ENCODE measurements around the gene ODAD3. TPM values are rescaled to one million over a fixed set of nuclear protein-coding genes. Genes with fewer than 3 reads are reported as not detected.
"Not testable (repeated sequence)": the region's sequence is repeated elsewhere in the genome, so short reads cannot be mapped to it uniquely, and the experiment has no call there.

ODAD3 gene
- total RNA-seq, 2 experiments from 2014 or later = not detected

DNA sequence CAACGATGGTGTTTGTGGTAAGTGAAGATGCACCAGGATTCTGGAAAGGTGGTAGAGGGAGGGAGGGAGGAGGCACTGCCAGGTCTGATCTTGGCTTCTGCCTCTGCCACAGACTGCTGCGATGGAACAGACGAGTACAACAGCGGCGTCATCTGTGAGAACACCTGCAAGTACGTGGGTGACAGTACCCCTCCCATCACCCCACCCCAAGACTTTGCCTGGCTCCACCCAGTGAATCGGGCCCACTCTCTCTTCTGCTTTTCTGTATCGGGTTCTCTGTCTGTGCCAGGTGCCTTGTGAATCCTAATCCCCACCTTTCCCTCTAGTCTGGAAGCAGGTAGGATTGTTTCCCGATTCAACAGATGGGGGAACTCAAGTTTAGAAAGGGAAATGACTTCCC, 3.0 kb upstream of the ODAD3 start:
- no peaks in the 10 kb centered on the region for H3K9me3 Mint-ChIP-seq
- Histone ChIP-seq H3K27ac (ENCODE audit: low read depth in 1 of 2, low read length in 2 of 2) (no peak overlapping the region), H3K36me3 (ENCODE audit: insufficient read depth, low read length) (peaks cover 47% of the 10 kb centered on the region), H3K4me1 (ENCODE audit: insufficient read depth, low read length) (peaks cover 26% of the 10 kb centered on the region), H3K4me3 (ENCODE audit: low read length) (no peak overlapping the region), H3K9me3 (ENCODE audit: control insufficient read depth in 1 of 2, insufficient read depth in 1 of 2, low read length in 2 of 2) (no peaks in the 10 kb centered on the region), H3K27me3 (ENCODE audit: control insufficient read depth in 1 of 2, insufficient read depth in 2 of 2, low read length in 2 of 2) (no peaks in the 10 kb centered on the region)
- no peak for DNase-seq
- no peaks in the 10 kb centered on the region for H3K27me3 Mint-ChIP-seq
- peak overlapping the region; percentile 80 for H3K4me3 Mint-ChIP-seq
- intact Hi-C loops (cut with DNase I, micrococcal nuclease) = loop anchor here (5.0 to 10.0 kb wide), 3 partner anchors 44 to 147 kb away; partner anchors contain the start of gene ELAVL3 (in 2 of the 2)
- H3K4me1 Mint-ChIP-seq (ENCODE audit: low read depth) = peaks cover 21% of the 10 kb centered on the region
- no peak for ATAC-seq (ENCODE audit: poor library complexity)
- TF ChIP-seq, protein P1, sequence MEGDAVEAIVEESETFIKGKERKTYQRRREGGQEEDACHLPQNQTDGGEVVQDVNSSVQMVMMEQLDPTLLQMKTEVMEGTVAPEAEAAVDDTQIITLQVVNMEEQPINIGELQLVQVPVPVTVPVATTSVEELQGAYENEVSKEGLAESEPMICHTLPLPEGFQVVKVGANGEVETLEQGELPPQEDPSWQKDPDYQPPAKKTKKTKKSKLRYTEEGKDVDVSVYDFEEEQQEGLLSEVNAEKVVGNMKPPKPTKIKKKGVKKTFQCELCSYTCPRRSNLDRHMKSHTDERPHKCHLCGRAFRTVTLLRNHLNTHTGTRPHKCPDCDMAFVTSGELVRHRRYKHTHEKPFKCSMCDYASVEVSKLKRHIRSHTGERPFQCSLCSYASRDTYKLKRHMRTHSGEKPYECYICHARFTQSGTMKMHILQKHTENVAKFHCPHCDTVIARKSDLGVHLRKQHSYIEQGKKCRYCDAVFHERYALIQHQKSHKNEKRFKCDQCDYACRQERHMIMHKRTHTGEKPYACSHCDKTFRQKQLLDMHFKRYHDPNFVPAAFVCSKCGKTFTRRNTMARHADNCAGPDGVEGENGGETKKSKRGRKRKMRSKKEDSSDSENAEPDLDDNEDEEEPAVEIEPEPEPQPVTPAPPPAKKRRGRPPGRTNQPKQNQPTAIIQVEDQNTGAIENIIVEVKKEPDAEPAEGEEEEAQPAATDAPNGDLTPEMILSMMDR (IDR thresholded peaks at IDR 0.05) = no peak
- POLR2A ChIA-PET = no interaction called here
- CTCF ChIA-PET = interaction anchor here (3.7 kb wide), 1 partner anchor 57 kb away, joined by 38 read pairs; no protein-coding TSS in a partner anchor
- peaks cover 56% of the 10 kb centered on the region for H3K36me3 Mint-ChIP-seq (ENCODE audit: low read depth)
- H3K27ac Mint-ChIP-seq = no peak overlapping the region

DNA sequence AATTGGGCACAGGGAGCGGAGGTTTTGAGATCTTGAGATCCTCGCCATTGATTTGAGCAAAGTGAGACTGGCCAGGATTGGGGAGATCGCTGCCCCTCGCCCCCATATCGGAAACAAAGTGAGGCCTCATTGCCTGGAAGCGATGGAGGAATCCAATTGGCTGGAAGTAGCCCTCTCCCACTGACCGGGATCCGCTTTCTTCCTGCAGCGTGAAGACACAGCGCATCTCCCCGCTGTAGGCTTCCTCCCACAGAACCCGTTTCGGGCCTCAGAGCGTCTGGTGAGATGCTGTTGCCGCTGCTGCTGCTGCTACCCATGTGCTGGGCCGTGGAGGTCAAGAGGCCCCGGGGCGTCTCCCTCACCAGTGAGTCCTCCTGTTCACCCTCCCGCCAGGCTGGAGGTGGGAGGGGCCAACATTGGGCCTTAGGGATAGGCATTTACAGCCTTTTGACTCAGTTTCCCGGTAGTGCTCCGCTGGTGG, 952 bp upstream of the ODAD3 start:
- CTCF ChIA-PET = interaction anchor here (0.7 to 3.7 kb wide), 12 partner anchors 9 to 142 kb away, joined by 3 to 38 read pairs (median 6); partner anchors contain the start of genes CCDC159, ELOF1, SWSAP1 and TMEM205
- POLR2A ChIA-PET = interaction anchor here (0.6 to 1.7 kb wide), 12 partner anchors 14 to 552 kb away, joined by 3 to 40 read pairs (median 4); partner anchors contain the start of genes CCDC159, ECSIT, ELOF1 and SWSAP1
- peaks cover 21% of the 10 kb centered on the region for H3K4me1 Mint-ChIP-seq (ENCODE audit: low read depth)
- peak in 1 of 14 experiments; percentile 49 for DNase-seq
- no peak for ATAC-seq (ENCODE audit: poor library complexity)
- intact Hi-C loops (cut with DNase I, micrococcal nuclease) = loop anchor here (1.0 to 10.0 kb wide), 8 partner anchors 46 to 149 kb away; partner anchors contain the start of genes CCDC159 (in 2 of the 2), ELAVL3 (in 2 of the 2) and TMEM205 (in 2 of the 2)
- TF ChIP-seq, protein P1 (IDR thresholded peaks at IDR 0.05) = no peak
- no peaks in the 10 kb centered on the region for H3K27me3 Mint-ChIP-seq
- Histone ChIP-seq H3K9me3 (ENCODE audit: control insufficient read depth in 1 of 2, insufficient read depth in 1 of 2, low read length in 2 of 2) (no peaks in the 10 kb centered on the region), H3K4me3 (ENCODE audit: low read length) (peak overlapping the region; percentile 90), H3K36me3 (ENCODE audit: insufficient read depth, low read length) (peaks cover 27% of the 10 kb centered on the region), H3K27ac (ENCODE audit: low read depth in 1 of 2, low read length in 2 of 2) (peak overlapping the region; percentile 39 to 50), H3K27me3 (ENCODE audit: control insufficient read depth in 1 of 2, insufficient read depth in 2 of 2, low read length in 2 of 2) (no peaks in the 10 kb centered on the region), H3K4me1 (ENCODE audit: insufficient read depth, low read length) (peaks cover 26% of the 10 kb centered on the region)
- peaks cover 38% of the 10 kb centered on the region for H3K36me3 Mint-ChIP-seq (ENCODE audit: low read depth)
- H3K4me3 Mint-ChIP-seq = peak overlapping the region; percentile 96
- H3K9me3 Mint-ChIP-seq = no peaks in the 10 kb centered on the region
- H3K27ac Mint-ChIP-seq = peak overlapping the region; percentile 84

DNA sequence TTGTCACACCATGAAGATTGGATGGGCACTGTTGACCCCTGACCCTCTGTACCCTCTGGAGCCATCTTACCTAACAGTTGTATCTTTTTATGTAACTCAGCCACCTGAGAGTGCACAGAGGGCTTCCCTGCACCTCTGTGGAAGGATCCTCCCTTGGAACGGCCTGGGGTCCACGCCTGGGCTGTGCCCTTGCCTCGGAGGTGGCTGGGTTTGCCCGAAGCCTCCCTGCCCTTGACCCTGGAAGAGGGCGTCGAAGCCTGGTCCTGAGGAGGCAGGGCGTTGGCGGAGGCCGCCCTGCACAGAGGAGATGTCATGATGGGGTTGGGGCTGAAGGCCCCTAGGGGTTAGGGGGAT, 241 bp downstream of the ODAD3 start:
- Histone ChIP-seq H3K9me3 (ENCODE audit: control insufficient read depth in 1 of 2, insufficient read depth in 1 of 2, low read length in 2 of 2) (no peaks in the 10 kb centered on the region), H3K4me1 (ENCODE audit: insufficient read depth, low read length) (peaks cover 26% of the 10 kb centered on the region), H3K27ac (ENCODE audit: low read depth in 1 of 2, low read length in 2 of 2) (peak overlapping the region; percentile 58 to 83), H3K27me3 (ENCODE audit: control insufficient read depth in 1 of 2, insufficient read depth in 2 of 2, low read length in 2 of 2) (no peaks in the 10 kb centered on the region), H3K36me3 (ENCODE audit: insufficient read depth, low read length) (peaks cover 21% of the 10 kb centered on the region), H3K4me3 (ENCODE audit: low read length) (peak overlapping the region; percentile 90)
- TF ChIP-seq, protein P1 (IDR thresholded peaks at IDR 0.05) = no peak
- Mint-ChIP-seq H3K4me1 (ENCODE audit: low read depth) (peaks cover 21% of the 10 kb centered on the region), H3K27me3 (no peaks in the 10 kb centered on the region), H3K9me3 (no peaks in the 10 kb centered on the region), H3K36me3 (ENCODE audit: low read depth) (peaks cover 32% of the 10 kb centered on the region), H3K4me3 (peak overlapping the region; percentile 96), H3K27ac (peak overlapping the region; percentile 84)
- POLR2A ChIA-PET = interaction anchor here (0.6 to 1.7 kb wide), 8 partner anchors 13 to 553 kb away, joined by 3 to 40 read pairs (median 6); partner anchors contain the start of genes ELOF1 and SWSAP1
- intact Hi-C loops (cut with DNase I, micrococcal nuclease) = loop anchor here (1.0 to 10.0 kb wide), 8 partner anchors 48 to 303 kb away; partner anchors contain the start of genes CCDC159 (in 2 of the 2), ELAVL3 (in 2 of the 2), TMEM205 (in 2 of the 2) and ZNF823 (in 1 of the 2)
- ATAC-seq (ENCODE audit: poor library complexity) = peak; percentile 2
- no peak for DNase-seq
- CTCF ChIA-PET = interaction anchor here (0.6 to 3.7 kb wide), 15 partner anchors 8 to 776 kb away, joined by 3 to 38 read pairs (median 6); partner anchors contain the start of genes CCDC159, SWSAP1 and TMEM205

DNA sequence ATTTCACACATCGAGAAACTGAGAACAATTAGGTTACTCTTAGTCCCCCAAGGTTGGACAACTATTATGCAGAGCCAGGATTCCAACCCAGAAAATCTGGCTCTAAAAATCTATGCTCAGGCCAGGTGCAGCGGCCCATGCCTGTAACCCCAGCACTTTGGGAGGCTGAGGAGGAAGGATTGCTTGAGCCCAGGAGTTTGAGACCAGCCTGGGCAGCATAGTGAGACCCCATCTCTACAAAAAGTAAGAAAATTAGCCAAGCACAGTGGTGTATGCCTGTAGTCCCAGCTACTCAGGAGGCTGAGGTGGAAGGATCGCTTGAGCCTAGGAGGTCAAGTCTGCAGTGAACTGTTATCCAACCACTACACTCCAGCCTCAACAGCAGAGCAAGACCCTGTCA, 1.4 kb downstream of the ODAD3 start:
- H3K4me3 Mint-ChIP-seq; H3K9me3 Mint-ChIP-seq; H3K4me3 ChIP-seq (ENCODE audit: low read length); POLR2A ChIA-PET; H3K27me3 ChIP-seq (ENCODE audit: control insufficient read depth in 1 of 2, insufficient read depth in 2 of 2, low read length in 2 of 2); CTCF ChIA-PET; H3K27ac ChIP-seq (ENCODE audit: low read depth in 1 of 2, low read length in 2 of 2); H3K27me3 Mint-ChIP-seq; H3K27ac Mint-ChIP-seq; ATAC-seq (ENCODE audit: poor library complexity); DNase-seq; H3K9me3 ChIP-seq (ENCODE audit: control insufficient read depth in 1 of 2, insufficient read depth in 1 of 2, low read length in 2 of 2): not testable (repeated sequence)
- H3K4me1 ChIP-seq (ENCODE audit: insufficient read depth, low read length) = peaks cover 26% of the 10 kb centered on the region
- Mint-ChIP-seq H3K36me3 (ENCODE audit: low read depth) (peaks cover 27% of the 10 kb centered on the region), H3K4me1 (ENCODE audit: low read depth) (peaks cover 21% of the 10 kb centered on the region)
- intact Hi-C loops (cut with DNase I, micrococcal nuclease) = loop anchor here (5.0 to 10.0 kb wide), 3 partner anchors 51 to 304 kb away; partner anchors contain the start of genes ELAVL3 (in 1 of the 2) and ZNF823 (in 1 of the 2)
- peaks cover 17% of the 10 kb centered on the region for H3K36me3 ChIP-seq (ENCODE audit: insufficient read depth, low read length)
